ENCODE results near the gene TECPR2. TPM values are rescaled to one million over a fixed set of nuclear protein-coding genes. Genes with fewer than 3 reads are reported as not detected.

TECPR2 gene
- total RNA-seq, 4 donors from 2014 or later: 14.1 to 43.1 (median 23.8) TPM

- no peaks in the 10 kb centered on the region for H3K36me3 ChIP-seq
- H3K27me3 ChIP-seq: no peaks in the 10 kb centered on the region
- TF ChIP-seq POLR2A (IDR thresholded peaks at IDR 0.05): no peak
- TF ChIP-seq, protein P1, sequence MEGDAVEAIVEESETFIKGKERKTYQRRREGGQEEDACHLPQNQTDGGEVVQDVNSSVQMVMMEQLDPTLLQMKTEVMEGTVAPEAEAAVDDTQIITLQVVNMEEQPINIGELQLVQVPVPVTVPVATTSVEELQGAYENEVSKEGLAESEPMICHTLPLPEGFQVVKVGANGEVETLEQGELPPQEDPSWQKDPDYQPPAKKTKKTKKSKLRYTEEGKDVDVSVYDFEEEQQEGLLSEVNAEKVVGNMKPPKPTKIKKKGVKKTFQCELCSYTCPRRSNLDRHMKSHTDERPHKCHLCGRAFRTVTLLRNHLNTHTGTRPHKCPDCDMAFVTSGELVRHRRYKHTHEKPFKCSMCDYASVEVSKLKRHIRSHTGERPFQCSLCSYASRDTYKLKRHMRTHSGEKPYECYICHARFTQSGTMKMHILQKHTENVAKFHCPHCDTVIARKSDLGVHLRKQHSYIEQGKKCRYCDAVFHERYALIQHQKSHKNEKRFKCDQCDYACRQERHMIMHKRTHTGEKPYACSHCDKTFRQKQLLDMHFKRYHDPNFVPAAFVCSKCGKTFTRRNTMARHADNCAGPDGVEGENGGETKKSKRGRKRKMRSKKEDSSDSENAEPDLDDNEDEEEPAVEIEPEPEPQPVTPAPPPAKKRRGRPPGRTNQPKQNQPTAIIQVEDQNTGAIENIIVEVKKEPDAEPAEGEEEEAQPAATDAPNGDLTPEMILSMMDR (IDR thresholded peaks at IDR 0.05): no peak
- intact Hi-C loops (cut with DNase I; ENCODE audit: low total_unique reads): no loop called here
- DNase-seq: no peak
- no peak overlapping the region for H3K4me3 ChIP-seq
- H3K9me3 ChIP-seq: no peaks in the 10 kb centered on the region
- H3K4me1 ChIP-seq: no peaks in the 10 kb centered on the region
- H3K27ac ChIP-seq: no peak overlapping the region
Measured at GRCh38 chr14:102387086-102387485, 24.3 kb downstream of the TECPR2 start.

DNA sequence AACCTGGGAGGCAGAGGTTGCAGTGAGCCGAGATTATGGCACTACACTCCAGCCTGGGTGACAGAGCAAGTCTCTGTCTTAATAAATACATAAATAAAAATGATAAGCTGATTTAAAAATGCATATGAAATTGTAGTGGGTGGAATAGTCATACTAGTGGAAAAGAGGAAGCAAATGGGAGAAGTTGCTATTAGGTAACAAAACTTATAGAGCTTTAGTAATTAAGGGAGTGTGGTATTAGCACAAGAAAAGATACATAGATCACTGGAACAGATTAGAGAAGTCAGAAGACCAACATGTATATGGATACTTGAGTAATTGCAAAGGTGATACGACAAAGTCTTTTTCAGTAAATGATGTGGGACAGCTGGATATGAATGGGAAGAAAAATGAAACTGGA, 26.5 kb downstream of the TECPR2 start:
- Histone ChIP-seq H3K27ac (no peak overlapping the region), H3K4me1 (no peaks in the 10 kb centered on the region), H3K36me3 (no peaks in the 10 kb centered on the region), H3K9me3 (no peaks in the 10 kb centered on the region), H3K27me3 (no peaks in the 10 kb centered on the region), H3K4me3 (no peak overlapping the region)
- no peak for DNase-seq
- intact Hi-C loops (cut with DNase I; ENCODE audit: low total_unique reads): no loop called here
- no peak for TF ChIP-seq POLR2A (IDR thresholded peaks at IDR 0.05)
- TF ChIP-seq, protein P1 (IDR thresholded peaks at IDR 0.05): no peak

GRCh38 chr14:102390064-102390855, 27.5 kb downstream of the TECPR2 start:
- Histone ChIP-seq H3K9me3 (no peaks in the 10 kb centered on the region), H3K27me3 (no peaks in the 10 kb centered on the region), H3K4me1 (no peaks in the 10 kb centered on the region), H3K4me3 (no peak overlapping the region), H3K27ac (no peak overlapping the region), H3K36me3 (no peaks in the 10 kb centered on the region)
- TF ChIP-seq POLR2A (IDR thresholded peaks at IDR 0.05): no peak
- TF ChIP-seq, protein P1 (IDR thresholded peaks at IDR 0.05): no peak
- intact Hi-C loops (cut with DNase I; ENCODE audit: low total_unique reads): no loop called here
- DNase-seq: no peak

DNA sequence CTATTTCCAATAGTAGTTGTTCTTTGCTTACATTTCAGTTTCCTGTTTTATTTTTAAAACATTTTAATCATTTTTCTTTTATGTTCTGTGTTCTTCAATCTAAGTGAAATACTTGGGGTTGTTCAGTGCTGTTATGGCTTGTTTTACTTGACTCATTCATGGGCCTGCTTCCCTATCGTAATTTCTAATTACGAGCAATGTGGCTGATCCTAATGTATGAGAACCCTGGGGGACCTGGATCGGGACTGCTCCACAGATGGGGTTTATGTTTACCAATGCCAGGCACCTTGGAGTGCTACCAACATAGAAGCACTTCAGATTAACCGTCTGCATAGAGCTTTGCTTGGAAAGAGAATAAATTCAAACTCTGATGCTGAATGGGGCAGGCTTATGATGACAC, 29.8 kb downstream of the TECPR2 start:
- intact Hi-C loops (cut with DNase I; ENCODE audit: low total_unique reads): no loop called here
- no peaks in the 10 kb centered on the region for H3K27me3 ChIP-seq
- no peaks in the 10 kb centered on the region for H3K9me3 ChIP-seq
- no peak overlapping the region for H3K4me3 ChIP-seq
- no peak for DNase-seq
- H3K27ac ChIP-seq: no peak overlapping the region
- TF ChIP-seq, protein P1 (IDR thresholded peaks at IDR 0.05): no peak
- no peak for TF ChIP-seq POLR2A (IDR thresholded peaks at IDR 0.05)
- no peaks in the 10 kb centered on the region for H3K36me3 ChIP-seq
- H3K4me1 ChIP-seq: no peaks in the 10 kb centered on the region

GRCh38 chr14:102394717-102395375, 32.1 kb downstream of the TECPR2 start:
- no peaks in the 10 kb centered on the region for H3K27me3 ChIP-seq
- TF ChIP-seq, protein P1 (IDR thresholded peaks at IDR 0.05): no peak
- no peak for TF ChIP-seq POLR2A (IDR thresholded peaks at IDR 0.05)
- H3K27ac ChIP-seq: no peak overlapping the region
- intact Hi-C loops (cut with DNase I; ENCODE audit: low total_unique reads): no loop called here
- H3K36me3 ChIP-seq: no peaks in the 10 kb centered on the region
- DNase-seq: no peak
- no peaks in the 10 kb centered on the region for H3K4me1 ChIP-seq
- no peak overlapping the region for H3K4me3 ChIP-seq
- H3K9me3 ChIP-seq: no peaks in the 10 kb centered on the region
